ENCODE data around the gene LRRK1.

Gene LRRK1

GRCh38 chr15:101099183-101099582 is 180.0 kb downstream of the LRRK1 start:
- POLR2A ChIA-PET (ENCODE audit: low non-redundant PET) = no interaction called here
- no peak overlapping the region for H3K27ac ChIP-seq
- DNase-seq (ENCODE audit: low spot score) = no peak
- TF ChIP-seq CTCF (conservative IDR thresholded peaks at IDR 0.05; ENCODE audit: low read depth) = no peak
- CTCF ChIA-PET = no interaction called here

DNA sequence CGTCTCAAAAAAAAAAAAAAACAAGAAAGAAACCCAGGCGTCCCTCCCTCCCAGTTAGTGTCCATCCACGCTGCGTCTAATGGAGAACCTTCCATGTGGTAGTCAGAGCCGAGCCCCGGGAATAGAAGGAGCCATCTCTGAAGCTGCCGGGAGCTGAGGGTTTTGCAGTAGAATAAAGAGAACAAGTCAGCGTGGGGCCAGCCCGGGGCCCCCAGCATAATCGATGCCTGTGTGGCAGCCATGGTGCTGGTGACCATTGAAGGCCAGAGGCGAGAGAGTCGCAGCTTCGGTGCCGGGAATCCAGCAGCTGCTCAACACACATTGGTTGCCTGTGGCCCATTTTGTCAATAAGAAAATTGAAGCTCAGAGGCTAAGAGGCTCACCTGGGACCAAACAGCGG is 181.0 kb downstream of the LRRK1 start:
- DNase-seq (ENCODE audit: low spot score) = no peak
- CTCF ChIA-PET = interaction anchor here (0.7 kb wide), 1 partner anchor 13 kb away, joined by 3 read pairs; no protein-coding TSS in a partner anchor
- no peak overlapping the region for H3K27ac ChIP-seq
- no peak for TF ChIP-seq CTCF (conservative IDR thresholded peaks at IDR 0.05; ENCODE audit: low read depth)
- POLR2A ChIA-PET (ENCODE audit: low non-redundant PET) = no interaction called here

DNA sequence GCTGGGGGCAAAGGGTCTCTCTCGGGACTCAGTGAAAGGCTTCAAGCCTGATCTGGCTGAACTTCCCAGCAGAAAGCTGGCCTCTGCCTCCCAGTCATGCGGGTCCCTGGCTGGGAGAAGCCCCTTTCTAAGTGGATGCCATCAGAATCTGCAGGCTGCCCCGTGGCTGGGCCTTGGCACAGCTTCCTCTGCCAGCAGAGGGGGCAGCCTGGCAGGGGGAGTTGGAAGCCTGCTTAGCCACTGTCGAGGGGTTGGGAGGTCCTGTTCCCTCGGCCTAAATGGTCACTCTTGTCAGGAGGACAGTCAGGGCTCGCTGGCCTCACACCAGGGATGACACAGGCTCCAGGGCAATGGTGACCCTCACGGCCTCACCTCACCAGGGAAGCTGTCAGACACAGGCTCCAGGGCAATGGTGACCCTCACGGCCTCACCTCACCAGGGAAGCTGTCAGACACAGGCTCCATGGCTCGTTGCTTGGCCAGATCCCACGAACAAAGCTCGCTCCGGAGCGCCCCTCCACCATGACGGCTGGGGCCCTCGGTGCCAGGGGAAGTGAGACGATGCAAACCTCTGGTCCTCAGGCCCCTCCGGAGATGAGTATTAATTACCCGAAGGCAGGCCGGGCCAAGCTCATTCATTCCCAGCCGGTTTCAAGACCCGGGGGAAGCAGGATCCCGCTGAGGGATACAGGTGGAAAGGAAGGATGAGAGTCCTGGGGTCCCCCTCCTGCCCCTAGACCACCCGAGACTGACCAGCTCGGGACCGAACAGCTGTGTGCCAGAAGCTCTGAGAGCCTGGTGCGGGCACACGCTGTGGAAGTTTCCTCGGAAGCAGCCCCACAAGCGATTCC is 181.7 kb downstream of the LRRK1 start:
- H3K27ac ChIP-seq = no peak overlapping the region
- ChIA-PET POLR2A (ENCODE audit: low non-redundant PET) (no interaction called here), CTCF (interaction anchor here (0.6 to 0.7 kb wide), 2 partner anchors 12 to 70 kb away, joined by 3 to 4 read pairs; no protein-coding TSS in a partner anchor)
- DNase-seq (ENCODE audit: low spot score) = no peak
- TF ChIP-seq CTCF (conservative IDR thresholded peaks at IDR 0.05; ENCODE audit: low read depth) = no peak

- no peak overlapping the region for H3K27ac ChIP-seq
- POLR2A ChIA-PET (ENCODE audit: low non-redundant PET) = no interaction called here
- CTCF ChIA-PET = no interaction called here
- DNase-seq (ENCODE audit: low spot score) = no peak
- no peak for TF ChIP-seq CTCF (conservative IDR thresholded peaks at IDR 0.05; ENCODE audit: low read depth)
These were observed 182.5 kb downstream of the LRRK1 start for GRCh38 chr15:101101676-101102075.

- no peak for DNase-seq (ENCODE audit: low spot score)
- TF ChIP-seq CTCF (conservative IDR thresholded peaks at IDR 0.05; ENCODE audit: low read depth) = no peak
- ChIA-PET POLR2A (ENCODE audit: low non-redundant PET) (no interaction called here), CTCF (interaction anchor here (0.6 kb wide), 1 partner anchor 16 kb away, joined by 3 read pairs; no protein-coding TSS in a partner anchor)
- no peak overlapping the region for H3K27ac ChIP-seq
These were observed 183.6 kb downstream of the LRRK1 start for GRCh38 chr15:101102746-101103145.

DNA sequence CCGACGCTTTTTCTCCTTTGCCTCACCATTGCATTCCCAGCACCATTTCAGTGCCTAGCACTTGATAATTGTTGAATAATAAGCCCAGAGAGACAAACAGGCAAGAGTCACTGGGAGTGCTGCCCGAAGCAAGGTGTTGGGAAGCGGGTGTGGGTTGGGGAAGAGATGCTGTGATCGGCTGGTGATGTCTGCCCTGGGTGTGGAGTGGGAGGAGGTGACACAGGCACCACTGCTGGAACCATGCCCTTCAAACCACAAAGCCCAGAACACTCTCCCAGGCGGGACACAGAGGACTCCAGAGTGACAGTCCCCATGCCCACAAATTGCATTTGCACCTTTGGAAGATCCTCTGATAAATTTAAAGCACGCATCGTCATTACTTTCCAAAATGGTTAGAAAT is 184.4 kb downstream of the LRRK1 start:
- no peak for TF ChIP-seq CTCF (conservative IDR thresholded peaks at IDR 0.05; ENCODE audit: low read depth)
- ChIA-PET POLR2A (ENCODE audit: low non-redundant PET) (no interaction called here), CTCF (no interaction called here)
- DNase-seq (ENCODE audit: low spot score) = no peak
- H3K27ac ChIP-seq = no peak overlapping the region
